Measurements from ENCODE around the gene ABCA2.

ABCA2 gene

DNA sequence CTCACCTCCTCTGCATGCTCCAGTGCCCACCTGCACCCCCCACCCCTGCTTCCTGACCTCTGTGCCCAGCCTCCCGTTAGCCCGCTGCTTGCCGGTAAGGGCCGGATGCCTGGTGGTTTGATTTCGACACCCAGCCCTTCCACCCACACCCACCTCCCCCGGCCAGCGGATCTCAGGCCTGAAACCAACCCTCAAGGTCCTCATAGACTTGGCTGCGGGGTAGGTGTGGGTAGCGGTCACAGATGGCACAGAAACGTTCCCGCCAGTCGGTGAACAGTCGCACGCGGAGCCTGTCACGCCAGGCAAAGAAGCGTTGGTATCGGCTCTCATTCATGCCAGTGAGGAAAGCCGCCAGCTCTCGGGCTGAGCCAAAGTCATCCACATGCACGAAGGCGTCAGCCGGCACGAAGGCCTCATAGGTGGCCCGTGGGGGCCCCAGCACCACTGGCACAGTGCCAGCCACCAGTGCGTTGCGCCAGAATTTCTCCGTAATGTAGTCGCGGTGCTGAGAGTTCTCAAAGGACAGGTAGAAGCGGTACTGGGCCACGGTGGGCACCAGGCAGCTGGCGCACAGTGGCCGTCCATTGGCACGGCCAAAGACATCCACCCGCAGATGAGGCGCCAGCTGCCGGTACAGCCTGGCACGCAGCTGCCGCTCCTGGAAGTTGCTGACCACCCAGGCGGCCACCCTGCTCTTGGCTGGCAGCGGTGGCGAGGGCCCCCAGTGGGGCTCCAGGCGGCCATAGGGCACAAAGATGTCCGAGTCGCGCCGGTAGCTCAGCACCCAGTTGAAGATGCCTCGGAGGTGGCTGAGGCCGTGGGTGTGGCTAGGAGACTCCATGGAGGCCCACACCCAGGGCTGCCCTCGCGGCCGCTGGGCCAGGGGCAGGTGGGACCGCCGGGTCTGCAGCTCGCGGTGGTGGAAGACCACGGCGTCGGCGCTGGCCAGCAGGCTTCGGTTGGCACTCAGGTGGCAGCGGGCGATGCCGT is 2.8 kb upstream of the ABCA2 start:
- peak; percentile 52 for DNase-seq (ENCODE audit: low spot score)

DNA sequence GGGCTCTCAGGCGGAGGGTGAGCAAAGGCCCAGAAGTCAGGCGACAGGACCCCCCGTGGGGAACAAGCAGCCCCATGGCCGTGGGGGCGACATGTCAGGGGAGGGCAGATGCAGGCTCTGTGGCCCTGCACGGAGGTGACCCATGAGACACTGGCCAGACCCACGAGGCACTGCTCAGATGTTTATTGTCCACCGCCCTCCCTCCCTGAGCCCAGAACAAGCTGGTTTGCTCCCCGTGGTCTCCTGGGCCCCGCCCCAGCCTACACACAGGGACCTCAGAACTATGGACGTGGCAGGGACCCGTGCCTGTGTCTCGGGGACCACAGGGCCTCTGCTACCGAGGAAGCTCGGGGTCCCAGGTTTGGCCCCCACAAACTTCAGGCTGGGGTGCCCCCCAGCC is 2.0 kb upstream of the ABCA2 start:
- DNase-seq (ENCODE audit: low spot score), result no peak

- peak; percentile 83 for DNase-seq (ENCODE audit: low spot score)
These were observed 1.3 kb upstream of the ABCA2 start for GRCh38 chr9:137029058-137029936.

- peak; percentile 48 for DNase-seq (ENCODE audit: low spot score)
These were observed 423 bp upstream of the ABCA2 start for GRCh38 chr9:137028263-137029057.

- DNase-seq (ENCODE audit: low spot score), result no peak
These were observed 1.2 kb downstream of the ABCA2 start for GRCh38 chr9:137026828-137027227.

DNA sequence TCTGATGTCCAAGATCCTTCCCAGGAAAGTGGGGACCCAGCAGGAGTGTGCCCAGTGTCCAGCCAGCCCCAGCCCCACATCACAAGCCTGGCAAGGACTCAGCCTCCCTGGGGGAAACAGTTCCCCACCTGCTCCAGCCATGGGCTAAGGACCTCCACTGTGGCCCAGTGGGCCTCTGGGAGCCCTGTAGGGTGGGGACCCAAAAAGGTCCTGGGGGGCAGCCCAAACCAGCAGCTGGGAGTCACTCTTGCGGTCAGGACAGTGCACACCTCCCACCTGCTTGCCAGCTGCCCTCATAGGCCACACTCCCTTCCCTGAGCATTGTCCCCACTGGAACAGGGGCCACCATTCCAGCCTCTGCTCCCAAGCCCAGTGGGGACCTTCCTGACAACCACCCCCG is 1.7 kb downstream of the ABCA2 start:
- no peak for DNase-seq (ENCODE audit: low spot score)

- DNase-seq (ENCODE audit: low spot score), result peak; percentile 63
These were observed 2.5 kb downstream of the ABCA2 start for GRCh38 chr9:137025517-137025966.

DNA sequence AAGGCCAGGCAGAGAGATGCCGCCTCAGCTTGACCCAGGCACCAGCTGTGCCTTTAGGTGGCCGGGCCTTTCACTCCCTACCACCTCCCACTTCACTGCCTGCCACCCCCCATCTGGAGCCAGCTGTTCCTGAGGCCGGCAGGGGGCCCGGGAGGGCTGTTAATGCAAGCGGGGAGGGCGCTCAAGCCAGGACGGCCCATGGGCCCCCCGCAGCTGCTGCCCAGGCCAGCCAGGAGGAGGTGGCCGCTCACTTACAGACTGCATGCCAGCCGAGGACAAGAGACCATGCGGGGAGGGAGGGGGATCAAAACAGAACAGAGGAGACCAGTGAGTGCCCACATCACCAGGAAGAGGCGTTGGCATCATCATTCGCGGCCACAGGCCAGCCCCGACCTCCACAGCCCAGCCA is 4.5 kb downstream of the ABCA2 start:
- no peak for DNase-seq (ENCODE audit: low spot score)

DNA sequence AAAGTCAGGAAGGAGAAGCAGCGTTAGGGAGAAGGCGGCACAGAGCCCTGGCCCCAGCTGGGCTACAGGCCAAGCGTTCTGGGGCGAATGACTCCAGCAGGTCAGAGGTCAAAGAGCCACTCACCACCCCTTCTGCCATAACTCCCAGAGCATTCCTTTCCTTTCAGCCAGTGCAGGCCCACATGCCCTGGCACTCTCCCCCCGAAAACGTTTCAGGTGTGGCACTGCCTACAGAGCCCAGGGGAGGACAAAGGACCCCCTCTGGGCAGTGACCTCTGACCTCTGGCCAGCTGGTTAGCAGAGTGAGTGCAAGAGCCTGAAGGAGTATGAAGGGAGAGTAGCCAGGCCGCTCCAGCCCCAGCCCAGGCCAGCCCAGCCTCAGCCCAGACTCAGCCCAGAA is 4.9 kb downstream of the ABCA2 start:
- DNase-seq (ENCODE audit: low spot score), result no peak

- no peak for DNase-seq (ENCODE audit: low spot score)
These were observed 5.4 kb downstream of the ABCA2 start for GRCh38 chr9:137022662-137023008.

DNA sequence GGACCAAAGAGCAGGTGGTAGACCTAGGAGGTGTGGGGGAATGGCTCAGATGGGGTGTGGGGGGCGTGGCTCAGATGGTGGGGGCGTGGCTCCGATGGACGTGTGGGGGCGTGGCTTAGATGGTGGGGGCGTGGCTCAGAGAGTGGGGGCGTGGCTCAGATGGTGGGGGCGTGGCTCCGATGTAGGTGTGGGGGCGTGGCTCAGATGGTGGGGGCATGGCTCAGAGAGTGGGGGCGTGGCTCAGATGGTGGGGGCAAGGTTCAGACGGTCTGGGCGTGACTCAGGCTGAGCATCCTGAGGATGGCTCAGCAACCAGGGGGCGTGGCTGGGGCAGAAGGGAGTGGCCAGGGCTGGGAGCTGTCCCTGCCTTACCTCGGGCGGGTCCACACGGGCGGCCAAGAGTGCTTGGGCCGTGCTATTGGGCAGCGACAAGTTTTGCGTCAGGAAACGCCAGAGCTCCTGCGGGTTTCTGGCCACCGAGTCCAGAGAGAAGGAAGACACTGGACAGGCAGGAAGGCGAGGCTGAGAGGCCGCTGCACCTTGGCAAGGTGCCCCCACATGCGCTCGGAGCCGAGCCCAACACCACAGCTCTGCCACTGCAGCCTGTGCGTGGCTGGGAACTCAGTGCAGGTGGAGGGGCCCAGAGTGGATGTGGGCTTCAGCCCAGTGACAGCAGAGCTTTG is 5.9 kb downstream of the ABCA2 start:
- DNase-seq (ENCODE audit: low spot score), result peak; percentile 72

DNA sequence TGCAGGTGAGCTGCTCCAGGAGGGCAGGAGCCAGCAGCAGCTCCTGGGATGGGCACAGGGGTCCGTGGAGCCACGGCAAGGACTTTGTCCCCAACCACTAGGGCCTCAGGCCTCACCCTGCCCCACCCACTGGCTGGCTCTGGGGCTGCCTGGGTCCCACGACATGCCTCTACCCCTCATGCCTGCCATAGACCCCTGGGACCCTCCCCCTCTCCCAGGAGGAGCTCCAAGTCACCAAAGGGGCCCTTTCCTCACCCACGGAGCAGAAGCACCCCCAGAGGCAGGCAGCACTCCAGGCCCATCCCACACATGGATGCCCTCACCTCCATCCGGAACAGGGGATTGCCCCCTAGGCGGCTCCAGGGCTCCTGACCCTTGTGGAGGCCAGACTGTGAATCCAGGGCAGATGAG is 6.5 kb downstream of the ABCA2 start:
- DNase-seq (ENCODE audit: low spot score), result no peak

GRCh38 chr9:137020771-137021567 is 7.1 kb downstream of the ABCA2 start:
- no peak for DNase-seq (ENCODE audit: low spot score)

DNA sequence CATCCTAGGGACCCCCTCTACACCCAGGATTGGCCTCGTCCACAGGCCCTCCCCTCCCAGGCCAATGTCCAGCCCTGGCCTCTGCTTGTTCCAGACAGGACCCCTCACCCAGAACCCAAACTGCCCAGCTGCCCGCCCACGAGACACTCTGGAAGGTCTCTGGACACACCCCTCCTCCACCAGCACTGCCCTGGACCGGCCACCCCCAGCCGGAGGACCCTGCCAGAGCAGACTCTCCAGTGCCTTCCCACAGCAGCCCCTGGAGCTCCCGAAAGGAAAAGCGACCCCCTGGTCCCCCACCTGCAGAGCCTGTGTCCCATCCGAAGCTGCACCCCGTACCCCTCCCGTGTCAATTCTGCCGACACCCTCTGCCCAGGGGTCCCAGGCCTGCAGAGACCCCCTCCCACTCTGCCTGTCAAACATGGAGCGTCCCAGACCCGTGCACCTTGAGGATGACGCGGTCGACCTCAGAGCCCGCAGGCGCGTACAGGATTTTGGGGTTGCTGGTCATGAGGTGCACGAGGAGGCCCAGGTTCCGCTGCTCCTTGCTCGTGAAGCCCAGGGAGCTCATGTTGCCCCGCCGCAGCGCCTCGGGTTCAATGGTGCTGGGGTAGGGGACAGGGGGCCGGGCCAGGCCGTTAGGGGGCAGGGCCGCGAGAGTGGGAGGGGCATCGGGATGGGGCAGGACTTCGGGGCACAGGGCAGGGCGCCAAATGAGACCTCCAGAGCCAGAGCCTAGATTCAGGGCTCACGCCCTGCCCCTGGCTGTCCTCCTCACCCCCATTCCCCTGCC is 8.0 kb downstream of the ABCA2 start:
- no peak for DNase-seq (ENCODE audit: low spot score)

DNA sequence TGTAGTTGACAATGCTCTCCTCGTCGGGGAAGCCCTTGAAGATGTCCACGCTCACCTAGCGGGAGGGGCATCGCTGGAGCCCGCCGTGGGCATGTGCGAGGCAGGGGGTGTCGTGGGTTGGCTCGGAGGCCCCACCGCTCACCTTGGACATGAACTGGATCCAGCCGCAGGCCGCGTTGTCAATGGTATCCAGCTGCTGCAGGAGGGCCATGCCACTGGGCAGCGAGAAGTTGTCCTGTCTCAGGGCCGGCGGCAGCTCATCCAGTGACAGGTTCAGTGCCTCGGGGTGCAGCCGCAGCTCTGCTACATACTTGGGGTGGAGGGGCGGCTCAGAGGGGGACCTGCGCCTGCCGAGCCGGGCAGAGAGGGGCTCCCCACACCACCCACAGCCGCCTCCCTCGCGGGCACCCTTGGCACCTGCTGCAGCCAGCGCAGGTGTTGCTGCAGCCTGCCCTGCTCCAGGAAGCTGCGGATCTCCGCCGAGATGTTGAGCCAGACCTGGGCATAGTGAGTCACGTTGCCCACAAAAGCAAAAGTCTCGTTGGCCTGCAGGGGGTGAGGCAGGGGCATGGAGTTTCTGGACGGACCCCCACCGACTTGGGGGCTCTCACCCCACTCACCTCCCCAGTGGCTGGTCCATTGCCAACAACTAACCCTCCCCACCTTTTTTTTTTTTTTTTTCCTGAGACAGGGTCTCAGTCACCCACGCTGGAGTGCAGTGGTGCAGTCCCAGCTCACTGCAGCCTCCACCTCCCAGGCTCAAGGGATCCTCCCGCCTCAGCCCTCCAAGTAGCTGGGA is 9.1 kb downstream of the ABCA2 start:
- DNase-seq (ENCODE audit: low spot score), result no peak

- DNase-seq (ENCODE audit: low spot score), result no peak
These were observed 10.1 kb downstream of the ABCA2 start for GRCh38 chr9:137017791-137018497.

DNA sequence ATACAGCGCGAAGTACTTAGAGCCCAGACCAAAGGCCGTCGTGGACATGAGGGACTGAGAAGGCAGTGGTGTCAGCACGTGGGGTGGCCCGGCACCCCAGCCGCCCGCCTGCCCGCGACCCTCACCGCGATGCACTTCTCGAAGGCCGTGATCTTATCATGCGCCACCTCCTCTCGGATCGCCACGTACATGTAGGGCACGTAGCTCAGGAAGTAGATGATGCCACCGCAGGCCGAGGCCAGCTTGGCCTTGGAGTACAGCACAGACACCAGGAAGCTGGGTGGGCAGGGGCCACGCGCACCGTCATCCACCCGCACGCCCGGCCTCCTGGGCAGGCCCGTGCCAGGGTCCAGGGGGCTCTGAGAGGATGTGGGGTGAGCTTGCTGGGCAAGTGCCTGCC is 11.0 kb downstream of the ABCA2 start:
- no peak for DNase-seq (ENCODE audit: low spot score)

DNA sequence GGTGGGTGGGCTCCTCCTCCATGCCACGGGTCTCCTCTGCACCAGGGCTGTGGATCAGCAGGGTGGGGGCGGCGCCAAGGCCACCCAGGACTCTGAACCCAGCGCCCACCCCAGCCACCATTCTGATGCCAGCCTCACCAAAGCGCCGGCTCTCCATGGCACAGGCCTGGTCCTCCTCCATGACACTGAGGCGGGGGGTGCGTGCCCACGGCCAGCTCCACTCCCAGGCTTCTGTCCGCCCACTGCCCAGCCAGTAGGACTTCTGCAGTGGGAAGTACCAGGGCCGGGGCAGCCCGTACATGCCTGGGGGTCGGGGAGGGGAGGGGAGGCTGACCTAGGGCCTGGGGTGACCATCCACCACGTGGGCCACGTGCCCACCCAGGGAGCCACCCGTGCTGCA is 11.6 kb downstream of the ABCA2 start:
- DNase-seq (ENCODE audit: low spot score), result no peak

Measured in cerebellar cortex (tissue), 1 donor.